Epithelial cell of proximal tubule (primary cell): Measurements from ENCODE around the gene PCGF1. TPM values are rescaled to one million over a fixed set of nuclear protein-coding genes. Genes with fewer than 3 reads are reported as not detected.

ENCODE experiments used
- DNase-seq: peaks from one replicate; pipeline ENCODE4 v3.0.0-alpha.2; 2011; ENCODE audit warnings: low read depth
- H3K4me3 ChIP-seq: 2 replicates; pipeline ENCODE4 v1.5.1; 2011; ENCODE audit warnings: low read depth, mild to moderate bottlenecking, low read length
- CTCF ChIP-seq: conservative IDR thresholded peaks from 2 replicates; pipeline ENCODE4 v1.5.1; 2012; ENCODE audit warnings: low read depth, mild to moderate bottlenecking, low read length
- total RNA-seq: library from RNA; depleted of rRNA; stranded (reverse); fragments of >200 nt; gene quantifications from 2 replicates; pipeline ENCODE4 v1.2.3, GENCODE V29; 2015

PCGF1 gene
- total RNA-seq, 1 donor from 2014 or later = 16.3 TPM

- no peak for TF ChIP-seq CTCF
- no peak for DNase-seq
- H3K4me3 ChIP-seq = no peak within 1 kb of the TSS
Observed at GRCh38 chr2:74514368-74515270, 7.1 kb upstream of the PCGF1 start, which contains the start of gene TLX2. TSS of gene TLX2 (plus strand) at chr2:74514450. CDS start at chr2:74514807, 357 bp downstream.

GRCh38 chr2:74513605-74514367 lies 6.3 kb upstream of the PCGF1 start:
- TF ChIP-seq CTCF = no peak
- H3K4me3 ChIP-seq = no peak overlapping the region
- no peak for DNase-seq

GRCh38 chr2:74512744-74513604 lies 5.5 kb upstream of the PCGF1 start:
- no peak overlapping the region for H3K4me3 ChIP-seq
- no peak for DNase-seq
- no peak for TF ChIP-seq CTCF

GRCh38 chr2:74511104-74511989 lies 3.9 kb upstream of the PCGF1 start:
- no peak overlapping the region for H3K4me3 ChIP-seq
- no peak for TF ChIP-seq CTCF
- no peak for DNase-seq

- no peak for TF ChIP-seq CTCF
- DNase-seq = no peak
- no peak overlapping the region for H3K4me3 ChIP-seq
Observed at GRCh38 chr2:74510272-74510671, 2.8 kb upstream of the PCGF1 start.
